Vagina (tissue), 2 donors: Measurements from ENCODE around the gene SYNCRIP. TPM values are rescaled to one million over a fixed set of nuclear protein-coding genes. Genes with fewer than 3 reads are reported as not detected.

ENCODE experiments used
- DNase-seq, 2 donors: peaks; one replicate each; pipeline ENCODE4 v3.0.0-alpha.2; 2017; ENCODE audit errors: extremely low spot score in 2 of 2
- H3K27ac ChIP-seq: fragments of 200-600 bp; sonication (generic); one replicate; pipeline ENCODE4 v1.5.1; 2019
- H3K27me3 ChIP-seq: fragments of 200-600 bp; sonication (generic); one replicate; pipeline ENCODE4 v1.5.1; 2019
- H3K36me3 ChIP-seq, 2 donors: fragments of 200-600 bp; sonication (generic); one replicate each; pipeline ENCODE4 v1.5.1; 2017 to 2019
- H3K4me1 ChIP-seq: fragments of 200-600 bp; sonication (generic); one replicate; pipeline ENCODE4 v1.5.1; 2019
- H3K4me3 ChIP-seq, 2 donors: fragments of 200-600 bp; sonication (generic); 1 replicate in 1 of 2; 2 replicates in 1 of 2; pipeline ENCODE4 v1.5.1; 2016 to 2019
- H3K9me3 ChIP-seq: fragments of 200-600 bp; sonication (generic); one replicate; pipeline ENCODE4 v1.5.1; 2019
- CTCF ChIP-seq, 3 experiments: fragments of 450-650 bp in 2 of 3; fragments of 200-600 bp in 1 of 3; sonication (generic) in 1 of 3; IDR thresholded peaks; one replicate each; pipeline ENCODE4 v1.5.1; 2017 to 2019; ENCODE audit warnings: antibody characterized with exemption in 3 of 3, mild to moderate bottlenecking in 2 of 3, moderate library complexity in 2 of 3
- POLR2A ChIP-seq, 2 donors: fragments of 450-650 bp; IDR thresholded peaks; one replicate each; pipeline ENCODE4 v1.6.1; 2017; ENCODE audit warnings: antibody characterized with exemption in 2 of 2, mild to moderate bottlenecking in 2 of 2, moderate library complexity in 2 of 2
- POLR2AphosphoS5 ChIP-seq, 2 donors: sonication (generic); formaldehyde crosslinking; IDR thresholded peaks; one replicate each; pipeline ENCODE4 v1.9.0; 2017; ENCODE audit warnings: antibody characterized with exemption in 2 of 2, mild to moderate bottlenecking in 2 of 2, low read depth in 1 of 2; ENCODE audit not compliant: insufficient read depth in 1 of 2
- intact Hi-C: fragments of 100-400 bp; cut with DNase I; formaldehyde crosslinking; loops from one replicate; pipeline ENCODE4 v1.15.1; 2023
- total RNA-seq: library from RNA; depleted of rRNA; stranded (reverse); fragments of >200 nt; gene quantifications from one replicate; pipeline ENCODE4 v1.2.3, GENCODE V29; 2016

SYNCRIP gene
- total RNA-seq, 1 donor from 2014 or later, result 60.9 TPM

GRCh38 chr6:85669735-85670194 lies 27.1 kb upstream of the SYNCRIP start:
- no peaks in the 10 kb centered on the region for H3K36me3 ChIP-seq
- intact Hi-C loops, result no loop called here
- H3K4me1 ChIP-seq, result peaks cover 18% of the 10 kb centered on the region
- DNase-seq, result no peak
- H3K27me3 ChIP-seq, result no peaks in the 10 kb centered on the region
- H3K4me3 ChIP-seq, result no peak overlapping the region
- no peaks in the 10 kb centered on the region for H3K9me3 ChIP-seq
- TF ChIP-seq POLR2A (IDR thresholded peaks at IDR 0.05) (no peak), POLR2AphosphoS5 (IDR thresholded peaks at IDR 0.05; ENCODE audit: insufficient read depth in 1 of 2, low read depth in 1 of 2) (no peak), CTCF (IDR thresholded peaks at IDR 0.05) (no peak)
- H3K27ac ChIP-seq, result no peak overlapping the region

GRCh38 chr6:85662251-85662650 lies 19.6 kb upstream of the SYNCRIP start:
- peaks cover 5% of the 10 kb centered on the region for H3K9me3 ChIP-seq
- H3K4me3 ChIP-seq, result no peak overlapping the region
- H3K27ac ChIP-seq, result no peak overlapping the region
- TF ChIP-seq CTCF (IDR thresholded peaks at IDR 0.05) (no peak), POLR2A (IDR thresholded peaks at IDR 0.05) (no peak), POLR2AphosphoS5 (IDR thresholded peaks at IDR 0.05; ENCODE audit: insufficient read depth in 1 of 2, low read depth in 1 of 2) (no peak)
- no peaks in the 10 kb centered on the region for H3K36me3 ChIP-seq
- H3K4me1 ChIP-seq, result no peaks in the 10 kb centered on the region
- intact Hi-C loops, result no loop called here
- H3K27me3 ChIP-seq, result no peaks in the 10 kb centered on the region
- DNase-seq, result no peak

- H3K27me3 ChIP-seq, result no peaks in the 10 kb centered on the region
- H3K36me3 ChIP-seq, result no peaks in the 10 kb centered on the region
- peaks cover 5% of the 10 kb centered on the region for H3K9me3 ChIP-seq
- no peak overlapping the region for H3K4me3 ChIP-seq
- intact Hi-C loops, result no loop called here
- no peak overlapping the region for H3K27ac ChIP-seq
- DNase-seq, result no peak
- no peak for TF ChIP-seq POLR2AphosphoS5 (IDR thresholded peaks at IDR 0.05; ENCODE audit: insufficient read depth in 1 of 2, low read depth in 1 of 2)
- no peak for TF ChIP-seq CTCF (IDR thresholded peaks at IDR 0.05)
- TF ChIP-seq POLR2A (IDR thresholded peaks at IDR 0.05), result no peak
- H3K4me1 ChIP-seq, result no peaks in the 10 kb centered on the region
These were observed 17.5 kb upstream of the SYNCRIP start for GRCh38 chr6:85660181-85660611.

GRCh38 chr6:85650606-85651005 lies 7.9 kb upstream of the SYNCRIP start:
- intact Hi-C loops, result no loop called here
- Histone ChIP-seq H3K27me3 (no peaks in the 10 kb centered on the region), H3K4me1 (no peaks in the 10 kb centered on the region), H3K4me3 (no peak overlapping the region), H3K36me3 (no peaks in the 10 kb centered on the region), H3K9me3 (no peaks in the 10 kb centered on the region), H3K27ac (no peak overlapping the region)
- no peak for DNase-seq
- TF ChIP-seq POLR2A (IDR thresholded peaks at IDR 0.05) (no peak), POLR2AphosphoS5 (IDR thresholded peaks at IDR 0.05; ENCODE audit: insufficient read depth in 1 of 2, low read depth in 1 of 2) (no peak), CTCF (IDR thresholded peaks at IDR 0.05) (no peak)

GRCh38 chr6:85644279-85644762 lies 1.6 kb upstream of the SYNCRIP start:
- Histone ChIP-seq H3K27me3 (no peaks in the 10 kb centered on the region), H3K4me1 (peaks cover 32% of the 10 kb centered on the region), H3K36me3 (peaks cover 0 to 7% of the 10 kb centered on the region in 2 donors), H3K4me3 (peak overlapping the region; percentile 98 to 100), H3K9me3 (no peaks in the 10 kb centered on the region), H3K27ac (peak overlapping the region; percentile 98)
- intact Hi-C loops, result no loop called here
- no peak for DNase-seq
- TF ChIP-seq POLR2AphosphoS5 (IDR thresholded peaks at IDR 0.05; ENCODE audit: insufficient read depth in 1 of 2, low read depth in 1 of 2) (peak in 1 of 2 donors; percentile 5), CTCF (IDR thresholded peaks at IDR 0.05) (no peak), POLR2A (IDR thresholded peaks at IDR 0.05) (no peak)
